Stimulated activated CD4-positive, alpha-beta T cell treated with anti-CD3 and anti-CD28 coated beads, Interleukin-12 subunit alpha, Interleukin-12 subunit beta, amount 100 ng/mL, for 24 hours (primary cell): ENCODE measurements around the gene NFIX.
"Not testable (repeated sequence)": the region's sequence is repeated elsewhere in the genome, so short reads cannot be mapped to it uniquely, and the experiment has no call there.

Experiments
- DNase-seq, 2 experiments: peaks; one replicate each; pipeline ENCODE4 v3.0.0-alpha.2; 2020; ENCODE audit warnings: low read depth in 2 of 2

NFIX gene

GRCh38 chr19:12957389-12957952 lies 37.8 kb upstream of the NFIX start:
- DNase-seq, result not testable (repeated sequence)

DNA sequence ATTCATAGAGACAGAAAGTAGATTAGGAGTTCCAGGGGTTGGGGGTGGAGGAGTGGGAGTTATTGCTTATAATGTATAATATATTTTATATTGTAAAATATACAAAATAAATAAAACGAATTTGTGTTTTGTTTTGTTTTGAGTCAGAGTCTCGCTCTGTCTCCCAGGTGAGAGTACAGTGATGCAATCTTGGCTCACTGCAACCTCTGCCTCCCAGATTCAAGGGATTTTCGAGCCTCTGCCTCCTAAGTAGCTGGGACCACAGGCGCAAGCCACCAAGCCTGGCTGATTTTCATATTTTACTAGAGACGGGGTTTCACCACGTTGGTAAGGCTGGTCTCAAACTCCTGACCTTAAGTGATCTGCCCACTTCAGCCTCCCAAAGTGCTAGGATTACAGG lies 35.8 kb upstream of the NFIX start:
- no peak for DNase-seq

- DNase-seq, result peak; percentile 65 to 85
Measured at GRCh38 chr19:12965017-12965811, 30.1 kb upstream of the NFIX start.

DNA sequence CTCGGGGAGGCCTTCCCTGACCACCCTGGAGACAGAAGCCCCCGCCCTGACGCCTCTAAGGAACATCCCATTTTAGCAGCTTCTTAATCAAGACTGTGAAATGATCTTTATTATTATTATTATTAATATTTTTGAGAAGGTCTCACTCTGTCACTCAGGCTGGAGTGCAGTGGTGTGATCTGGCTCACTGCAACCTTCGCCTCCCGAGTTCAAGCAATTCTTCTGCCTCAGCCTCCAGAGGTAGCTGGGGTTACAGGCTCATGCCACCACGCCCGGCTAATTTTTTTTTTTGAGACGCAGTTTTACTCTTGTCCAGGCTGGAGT lies 29.5 kb upstream of the NFIX start:
- DNase-seq, result no peak

DNA sequence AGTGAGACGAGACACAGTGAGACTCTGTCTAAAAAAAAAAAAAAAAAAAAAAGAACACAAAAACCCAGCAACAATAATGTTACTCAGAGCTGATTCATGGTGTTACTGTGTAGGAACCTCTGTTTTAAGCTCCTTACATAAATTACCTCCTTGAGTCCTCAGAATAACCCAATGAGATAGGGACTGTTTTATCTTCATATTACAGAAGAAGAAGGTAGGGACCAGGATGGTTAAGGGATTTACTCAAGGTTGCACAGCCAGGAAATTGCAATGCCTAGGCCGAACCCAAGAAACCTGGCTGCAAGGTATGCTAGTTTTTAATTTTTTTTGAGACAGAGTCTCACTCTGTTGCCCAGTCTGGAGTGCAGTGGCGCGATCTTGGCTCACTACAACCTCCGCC lies 27.4 kb upstream of the NFIX start:
- DNase-seq, result no peak

- DNase-seq, result no peak
Measured at GRCh38 chr19:12969292-12969988, 25.8 kb upstream of the NFIX start, which contains the start of gene DAND5. Gene DAND5, plus strand, starts transcription at chr19:12969576. Its CDS starts 85 bp downstream, at chr19:12969661.

- no peak for DNase-seq
Measured at GRCh38 chr19:12970070-12970820, 25.0 kb upstream of the NFIX start.

DNA sequence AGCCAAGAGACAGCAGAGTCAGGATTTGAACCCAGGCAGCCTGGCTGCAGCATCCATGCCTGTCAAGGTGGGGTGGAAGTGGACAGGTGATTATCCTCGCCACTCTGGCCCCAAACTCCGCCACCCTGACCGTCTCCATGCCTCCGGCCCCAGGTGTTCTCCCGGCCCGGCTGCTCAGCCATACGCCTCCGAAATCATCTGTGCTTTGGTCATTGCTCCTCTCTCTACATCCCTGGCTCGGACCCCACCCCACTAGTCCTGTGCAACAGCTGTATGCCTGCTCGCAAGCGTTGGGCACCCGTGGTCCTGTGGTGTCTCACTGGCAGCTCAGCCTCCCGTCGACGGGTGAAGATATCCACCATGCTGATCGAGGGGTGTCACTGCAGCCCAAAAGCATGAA lies 22.0 kb upstream of the NFIX start:
- DNase-seq, result no peak

DNA sequence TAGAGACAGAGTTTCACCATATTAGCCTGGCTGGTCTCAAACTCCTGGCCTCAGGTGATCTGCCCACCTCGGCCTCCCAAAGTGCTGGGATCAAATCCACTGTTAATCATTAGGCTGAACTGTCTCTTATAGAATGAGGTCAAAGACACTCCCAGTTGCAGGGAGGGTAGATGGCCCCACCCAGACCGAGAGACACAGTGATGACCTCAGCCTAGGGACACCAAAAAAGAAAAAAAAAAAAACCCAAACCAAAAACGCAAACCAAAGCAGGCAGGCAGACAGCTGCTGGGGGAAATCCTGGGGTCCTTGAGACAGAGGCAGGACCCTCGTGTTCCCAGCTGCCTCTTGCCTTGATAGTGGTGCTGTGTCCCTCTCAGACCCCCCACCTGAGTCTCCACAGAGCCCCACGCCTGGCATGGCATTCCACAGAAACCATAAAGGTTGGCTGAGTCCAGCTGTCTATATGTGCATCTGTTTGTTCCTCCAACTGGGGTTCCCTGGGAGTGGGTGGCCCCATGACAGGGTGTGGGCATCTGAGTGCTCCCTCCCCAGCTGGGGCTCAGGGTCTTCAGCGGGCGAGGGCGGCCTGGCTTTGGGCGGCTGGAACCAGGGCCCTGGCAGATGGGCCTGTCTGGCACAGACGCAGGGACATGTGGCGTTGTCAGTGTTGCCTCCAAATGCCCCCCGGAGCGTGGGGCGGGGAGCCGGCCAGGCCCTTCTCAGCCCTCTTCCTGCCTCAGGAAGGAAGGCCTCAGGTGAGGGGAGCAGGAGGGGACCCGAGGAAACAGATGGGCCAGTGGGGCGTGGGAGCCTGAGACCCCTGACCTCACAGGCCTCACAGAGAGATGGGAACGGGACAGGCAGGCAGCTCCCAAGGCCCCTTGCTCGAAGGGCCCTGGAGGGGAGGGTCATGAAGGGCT lies 20.7 kb upstream of the NFIX start:
- DNase-seq, result no peak

GRCh38 chr19:12975221-12975741 lies 20.0 kb upstream of the NFIX start:
- DNase-seq, result no peak

DNA sequence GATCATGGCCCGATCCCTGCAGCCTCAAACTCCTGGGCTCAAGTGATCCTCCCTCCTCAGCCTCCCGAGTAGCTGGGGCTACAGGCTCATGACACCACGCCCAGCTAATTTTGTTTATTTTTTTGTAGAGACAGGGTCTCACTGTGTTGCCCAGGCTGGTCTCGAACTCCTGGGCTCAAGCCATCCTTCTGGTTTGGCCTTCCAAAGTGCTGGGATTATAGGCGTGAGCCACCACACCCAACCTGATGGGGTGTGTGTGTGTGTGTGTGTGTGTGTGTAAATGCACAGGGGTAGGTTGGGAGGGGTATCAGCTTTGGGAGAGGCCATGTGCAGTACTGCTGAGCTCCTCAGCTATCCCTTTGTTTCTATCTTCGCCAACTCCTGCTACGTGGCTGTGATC lies 19.2 kb upstream of the NFIX start:
- DNase-seq, result not testable (repeated sequence)

- DNase-seq, result no peak
Measured at GRCh38 chr19:12979974-12980373, 15.3 kb upstream of the NFIX start.

- DNase-seq, result no peak
Measured at GRCh38 chr19:12982648-12983047, 12.6 kb upstream of the NFIX start.

GRCh38 chr19:12983091-12983490 lies 12.2 kb upstream of the NFIX start:
- no peak for DNase-seq

DNA sequence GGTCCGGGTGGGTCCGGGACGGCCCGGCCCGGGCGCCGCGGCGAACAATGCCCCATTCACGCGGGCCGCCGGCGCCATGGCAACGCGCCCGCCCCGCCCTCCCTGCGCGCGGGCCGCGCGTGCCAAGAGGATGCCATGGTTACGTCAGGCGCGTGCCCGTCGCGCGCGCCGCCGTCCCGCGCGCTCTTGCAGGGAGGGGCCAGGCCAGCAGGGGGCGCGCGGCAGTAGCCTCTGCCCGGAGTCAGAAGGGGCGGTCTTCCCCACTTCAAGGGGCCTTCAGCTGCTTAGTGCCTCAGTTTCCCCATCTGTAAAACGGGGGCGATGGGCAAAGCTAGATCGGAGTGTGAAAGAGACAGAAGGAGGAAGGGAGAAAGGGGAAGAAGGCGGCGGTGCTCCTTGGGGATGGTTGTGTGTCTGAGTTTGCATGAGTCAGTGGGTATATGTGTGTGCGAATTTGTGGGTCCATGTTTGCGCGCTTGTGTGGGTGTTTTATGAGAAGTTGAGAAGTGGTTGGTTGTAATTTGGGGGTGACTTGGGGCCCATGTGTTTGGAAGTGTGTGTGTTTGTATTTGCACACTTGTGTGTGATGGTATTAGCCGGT lies 11.6 kb upstream of the NFIX start:
- DNase-seq, result peak; percentile 69 to 72

GRCh38 chr19:12984143-12984627 lies 11.1 kb upstream of the NFIX start:
- DNase-seq, result no peak

- no peak for DNase-seq
Measured at GRCh38 chr19:12984683-12985048, 10.6 kb upstream of the NFIX start.

DNA sequence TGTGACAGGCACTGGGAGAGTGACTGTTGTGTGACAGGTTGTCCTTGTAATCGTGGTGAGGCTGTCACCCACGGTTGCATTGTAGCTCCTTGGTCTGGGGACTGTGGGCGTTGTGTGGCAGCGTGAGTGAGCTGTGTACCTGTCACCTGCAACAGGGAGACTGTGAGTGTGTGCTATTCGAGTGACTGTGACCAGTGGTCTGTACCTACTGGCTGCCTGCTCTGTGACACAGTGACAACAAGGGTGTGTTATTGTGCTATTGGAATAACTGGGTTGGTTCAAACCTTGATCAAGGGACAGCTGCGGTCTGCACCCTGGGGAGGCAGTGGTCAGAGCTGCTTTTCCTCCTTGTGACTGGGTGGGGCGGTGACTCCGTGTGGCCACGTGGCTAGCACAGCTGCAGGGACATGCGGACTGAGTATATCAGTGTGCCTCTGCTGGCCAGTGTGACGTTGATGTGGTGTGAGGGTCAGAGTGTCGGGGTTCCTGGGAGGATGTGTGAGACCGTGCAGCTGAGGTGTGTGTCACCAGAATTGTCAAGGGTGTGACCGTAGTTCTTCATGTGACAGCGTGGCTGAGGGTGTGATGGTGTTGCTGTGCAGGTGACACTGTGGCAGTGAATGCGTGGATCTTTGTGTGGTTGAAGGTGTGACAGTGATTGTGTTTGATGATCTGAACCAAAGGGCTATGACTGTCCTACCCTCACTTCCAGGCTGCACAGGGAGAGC lies 10.1 kb upstream of the NFIX start:
- no peak for DNase-seq

- no peak for DNase-seq
Measured at GRCh38 chr19:12986726-12987125, 8.5 kb upstream of the NFIX start.

DNA sequence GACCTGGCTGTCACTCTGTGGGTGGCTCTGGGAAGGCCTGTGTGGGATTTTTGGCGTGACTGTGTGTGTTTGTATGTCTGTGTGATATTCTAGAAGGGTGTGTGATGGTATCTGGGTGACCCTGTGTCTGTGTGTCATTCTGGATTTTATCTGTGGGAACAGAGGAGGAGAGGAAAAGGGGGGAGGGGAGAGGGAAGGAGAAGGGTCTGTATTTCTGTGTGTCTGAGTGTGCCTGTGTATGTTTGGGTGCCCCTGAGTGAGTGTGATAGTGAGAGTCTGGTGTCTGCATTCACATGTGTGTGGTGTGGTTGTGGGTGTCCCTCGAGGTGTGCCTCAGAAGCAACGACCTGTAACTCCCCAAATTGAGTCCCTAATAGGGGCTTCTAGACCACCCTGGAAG lies 8.1 kb upstream of the NFIX start:
- no peak for DNase-seq
